ENCODE measurements around the gene NUP205.
A peak's percentile ranks its signal among the peaks of the same experiment; 100 is the strongest.

NUP205 gene

DNA sequence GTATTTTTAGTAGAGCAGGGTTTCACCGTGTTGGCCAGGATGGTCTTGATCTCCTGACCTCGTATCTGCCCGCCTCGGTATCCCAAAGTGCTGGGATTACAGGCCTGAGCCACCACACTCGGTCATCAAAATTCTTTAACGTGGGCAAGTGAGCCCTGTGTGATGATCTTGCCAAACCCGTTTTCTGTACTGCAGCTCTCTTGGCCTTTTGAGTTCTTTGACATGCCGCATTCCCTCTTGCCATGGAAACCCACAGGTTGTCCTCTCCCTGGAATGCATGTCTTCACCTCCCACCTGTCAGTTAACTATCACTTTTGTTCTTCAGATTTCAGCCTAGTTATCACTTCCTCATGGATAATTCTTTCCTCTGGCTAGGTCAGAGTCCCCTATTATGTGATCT is 5.0 kb downstream of the NUP205 start:
- peak overlapping the region in 1 of 2 donors; percentile 35 for H3K27ac Mint-ChIP-seq
- H3K4me1 Mint-ChIP-seq (ENCODE audit: low read depth in 2 of 2), result peaks cover 8 to 30% of the 10 kb centered on the region in 2 donors
- ATAC-seq (replicated peaks) (no peak), DNase-seq (no peak)
- H3K36me3 Mint-ChIP-seq (ENCODE audit: insufficient read depth), result peaks cover 20% of the 10 kb centered on the region
- H3K4me3 Mint-ChIP-seq, result no peak overlapping the region
- no peaks in the 10 kb centered on the region for H3K9me3 Mint-ChIP-seq
- no peaks in the 10 kb centered on the region for H3K27me3 Mint-ChIP-seq

DNA sequence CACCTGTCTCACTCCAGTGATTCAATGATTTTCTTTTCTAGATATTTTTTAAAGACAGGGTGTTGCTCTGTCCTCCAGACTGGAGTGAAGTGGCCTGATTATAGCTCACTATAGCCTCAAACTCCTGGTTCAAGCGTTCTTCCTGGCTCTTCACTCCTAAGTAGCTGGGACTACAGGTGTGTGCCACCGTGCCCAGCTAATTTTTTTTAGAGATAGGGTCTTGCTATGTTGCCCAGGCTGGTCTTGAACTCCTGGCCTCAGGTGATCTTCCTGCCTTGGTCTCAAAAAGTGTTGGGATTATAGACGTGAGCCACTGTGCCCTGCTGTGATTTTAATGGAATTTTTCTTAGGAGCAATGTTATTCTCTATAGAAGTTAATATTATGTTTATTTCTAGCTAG is 14.1 kb downstream of the NUP205 start:
- ATAC-seq (replicated peaks), result no peak
- Mint-ChIP-seq H3K27ac (no peak overlapping the region), H3K4me3 (no peak overlapping the region)

DNA sequence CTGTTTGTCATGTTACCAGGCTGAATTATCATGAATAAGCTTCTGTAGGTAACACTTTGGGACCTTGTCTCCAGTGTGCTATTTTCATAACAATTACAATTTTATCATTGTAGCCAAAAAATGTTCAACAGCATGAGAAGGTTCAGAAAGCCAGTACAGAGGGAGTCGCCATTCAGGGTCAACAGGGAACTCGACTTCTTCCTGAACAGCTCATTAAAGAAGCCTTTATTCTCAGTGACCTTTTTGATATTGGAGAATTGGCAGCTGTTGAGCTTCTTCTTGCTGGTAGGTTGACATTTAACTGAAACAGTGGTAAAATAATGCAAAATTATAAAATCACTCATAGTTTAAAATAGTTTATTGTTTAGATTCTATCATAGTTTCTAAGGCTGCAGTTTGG is 15.8 kb downstream of the NUP205 start:
- DNase-seq (no peak), ATAC-seq (replicated peaks) (no peak)
- no peaks in the 10 kb centered on the region for H3K27me3 Mint-ChIP-seq
- peaks cover 5 to 11% of the 10 kb centered on the region in 2 donors for H3K4me1 Mint-ChIP-seq (ENCODE audit: low read depth in 2 of 2)
- no peak overlapping the region for H3K27ac Mint-ChIP-seq
- H3K9me3 Mint-ChIP-seq, result no peaks in the 10 kb centered on the region
- H3K4me3 Mint-ChIP-seq, result no peak overlapping the region
- peaks cover 75% of the 10 kb centered on the region for H3K36me3 Mint-ChIP-seq (ENCODE audit: insufficient read depth)

More for the DNA sequence above, 14.1 kb downstream of the NUP205 start:
- H3K36me3 Mint-ChIP-seq (ENCODE audit: insufficient read depth), result peaks cover 62% of the 10 kb centered on the region
- no peaks in the 10 kb centered on the region for H3K9me3 Mint-ChIP-seq
- H3K27me3 Mint-ChIP-seq, result no peaks in the 10 kb centered on the region
- peaks cover 5 to 11% of the 10 kb centered on the region in 2 donors for H3K4me1 Mint-ChIP-seq (ENCODE audit: low read depth in 2 of 2)
- no peak for DNase-seq

DNA sequence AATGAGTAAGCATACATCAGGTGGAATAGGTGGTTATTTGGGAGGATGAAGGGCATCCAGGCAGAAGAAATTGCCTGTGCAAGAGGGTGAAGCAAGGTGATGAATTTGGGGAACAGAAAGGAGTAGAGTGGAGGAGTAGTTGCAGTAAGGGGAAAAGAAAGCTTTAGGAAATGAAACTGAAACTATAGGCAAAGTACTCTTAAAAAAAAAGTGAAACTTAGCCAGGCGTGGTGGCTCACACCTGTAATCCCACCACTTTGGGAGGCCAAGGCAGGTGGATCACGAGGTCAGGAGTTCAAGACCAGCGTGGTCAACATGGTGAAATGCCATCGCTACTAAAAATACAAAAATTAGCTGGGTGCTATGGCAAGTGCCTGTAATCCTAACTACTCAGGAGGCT is 17.6 kb downstream of the NUP205 start:
- H3K27ac Mint-ChIP-seq, result peak overlapping the region in 1 of 2 donors; percentile 16
- no peak for DNase-seq
- H3K4me3 Mint-ChIP-seq, result no peak overlapping the region
- H3K9me3 Mint-ChIP-seq, result no peaks in the 10 kb centered on the region
- H3K4me1 Mint-ChIP-seq (ENCODE audit: low read depth in 2 of 2), result peaks cover 3 to 4% of the 10 kb centered on the region in 2 donors
- no peaks in the 10 kb centered on the region for H3K27me3 Mint-ChIP-seq
- ATAC-seq (replicated peaks), result no peak
- peaks cover 92% of the 10 kb centered on the region for H3K36me3 Mint-ChIP-seq (ENCODE audit: insufficient read depth)

DNA sequence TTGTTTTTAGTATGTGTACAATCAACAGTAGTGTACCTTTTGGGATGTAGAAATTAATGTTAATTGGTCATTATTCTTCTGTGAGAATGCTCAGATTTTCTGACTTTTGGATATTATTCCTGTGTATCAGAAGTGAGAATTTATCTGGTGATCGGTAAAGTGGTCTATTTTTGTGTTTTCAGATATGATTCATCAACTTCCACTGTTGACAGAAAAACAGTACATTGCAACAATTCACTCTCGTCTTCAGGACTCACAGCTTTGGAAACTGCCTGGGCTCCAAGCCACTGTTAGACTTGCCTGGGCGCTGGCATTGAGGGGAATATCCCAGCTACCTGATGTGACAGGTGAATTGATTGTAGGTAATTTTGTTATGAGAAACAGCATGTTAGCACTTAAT is 20.9 kb downstream of the NUP205 start:
- peaks cover 3 to 4% of the 10 kb centered on the region in 2 donors for H3K4me1 Mint-ChIP-seq (ENCODE audit: low read depth in 2 of 2)
- H3K27me3 Mint-ChIP-seq, result no peaks in the 10 kb centered on the region
- no peak overlapping the region for H3K27ac Mint-ChIP-seq
- no peak overlapping the region for H3K4me3 Mint-ChIP-seq
- no peaks in the 10 kb centered on the region for H3K9me3 Mint-ChIP-seq
- ATAC-seq (replicated peaks), result no peak
- DNase-seq, result no peak
- H3K36me3 Mint-ChIP-seq (ENCODE audit: insufficient read depth), result peaks cover 91% of the 10 kb centered on the region

DNA sequence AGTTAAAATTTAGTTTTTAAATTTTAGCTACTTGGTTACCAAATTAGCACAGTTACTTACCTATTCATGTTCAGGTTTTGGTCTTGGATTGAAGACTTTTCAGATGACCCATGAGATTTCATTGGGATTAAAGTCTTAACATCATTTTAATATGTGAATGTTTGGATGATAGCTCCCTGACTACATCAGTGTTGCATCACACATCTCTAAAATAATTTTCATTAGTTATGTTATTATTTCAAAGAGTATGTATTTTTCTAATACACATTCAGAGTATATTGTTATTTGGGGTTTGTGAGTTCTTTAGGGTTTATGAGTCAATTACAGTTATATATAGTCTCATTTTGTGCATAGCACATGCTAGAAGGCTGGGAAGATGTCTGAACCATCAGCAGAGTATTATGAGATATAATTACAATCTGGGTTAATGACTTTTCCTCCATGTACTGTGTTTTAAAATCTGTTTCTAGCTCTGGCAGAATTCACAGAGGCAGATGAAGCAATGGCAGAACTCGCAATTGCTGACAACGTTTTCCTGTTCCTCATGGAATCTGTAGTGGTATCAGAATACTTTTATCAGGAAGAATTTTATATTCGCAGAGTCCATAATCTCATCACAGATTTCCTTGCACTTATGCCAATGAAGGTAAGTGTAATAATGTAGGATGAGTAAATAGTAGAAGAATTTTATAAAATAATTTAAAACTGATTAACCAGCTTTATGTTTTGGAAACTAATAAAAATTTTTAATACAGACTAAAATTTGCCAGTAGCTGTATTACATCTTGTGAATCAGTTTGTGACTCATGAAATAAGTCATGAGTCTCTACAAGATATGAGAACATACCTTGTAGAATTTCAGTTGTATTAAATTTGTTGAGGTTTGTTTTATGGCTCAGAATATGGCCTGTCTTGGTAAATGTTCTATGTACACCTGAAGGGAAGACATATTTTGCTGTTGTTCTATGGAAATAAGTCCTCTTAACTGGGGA is 26.9 kb downstream of the NUP205 start:
- H3K36me3 Mint-ChIP-seq (ENCODE audit: insufficient read depth), result peaks cover 69% of the 10 kb centered on the region
- no peaks in the 10 kb centered on the region for H3K4me1 Mint-ChIP-seq (ENCODE audit: low read depth in 2 of 2)
- no peak for DNase-seq
- no peak overlapping the region for H3K27ac Mint-ChIP-seq
- no peak overlapping the region for H3K4me3 Mint-ChIP-seq
- no peaks in the 10 kb centered on the region for H3K9me3 Mint-ChIP-seq
- ATAC-seq (replicated peaks), result no peak
- H3K27me3 Mint-ChIP-seq, result no peaks in the 10 kb centered on the region

DNA sequence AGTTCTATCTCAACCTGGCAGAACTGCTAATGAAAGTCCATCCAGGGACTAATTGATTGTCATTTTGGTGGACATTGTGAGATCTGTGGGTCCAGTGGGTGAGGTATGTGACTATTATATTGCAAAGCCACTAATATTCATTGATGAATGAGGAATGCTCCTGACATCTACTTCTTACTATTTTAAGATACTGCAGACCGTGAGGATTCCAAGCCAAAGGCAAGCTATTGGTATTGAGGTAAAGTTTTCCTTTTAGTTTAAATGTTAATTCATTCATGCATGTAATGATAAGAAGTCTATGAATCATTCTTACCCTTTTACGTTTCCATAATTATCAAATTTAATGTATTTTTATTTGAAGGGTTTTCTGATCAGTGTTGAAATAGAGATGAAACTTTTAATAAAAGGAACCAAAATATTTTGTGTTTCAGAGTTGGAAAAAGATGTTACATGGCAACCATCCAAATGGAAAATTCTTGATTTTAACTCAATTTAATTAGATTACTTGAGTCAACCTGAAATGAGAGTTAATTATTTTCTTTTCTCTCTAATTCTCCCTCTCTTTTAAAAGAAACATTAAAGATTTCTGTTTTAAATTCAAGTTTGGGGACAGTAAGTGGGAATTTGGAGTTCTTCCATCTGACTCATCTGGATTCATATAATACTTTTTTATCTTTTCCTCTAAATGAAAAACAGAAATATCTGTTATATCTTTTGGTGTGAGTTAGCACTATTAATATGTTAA is 39.6 kb downstream of the NUP205 start:
- H3K27ac Mint-ChIP-seq, result peak overlapping the region in 1 of 2 donors; percentile 32
- no peaks in the 10 kb centered on the region for H3K27me3 Mint-ChIP-seq
- H3K36me3 Mint-ChIP-seq (ENCODE audit: insufficient read depth), result peaks cover 82% of the 10 kb centered on the region
- ATAC-seq (replicated peaks), result no peak
- DNase-seq, result no peak
- no peak overlapping the region for H3K4me3 Mint-ChIP-seq
- H3K9me3 Mint-ChIP-seq, result no peaks in the 10 kb centered on the region
- no peaks in the 10 kb centered on the region for H3K4me1 Mint-ChIP-seq (ENCODE audit: low read depth in 2 of 2)

DNA sequence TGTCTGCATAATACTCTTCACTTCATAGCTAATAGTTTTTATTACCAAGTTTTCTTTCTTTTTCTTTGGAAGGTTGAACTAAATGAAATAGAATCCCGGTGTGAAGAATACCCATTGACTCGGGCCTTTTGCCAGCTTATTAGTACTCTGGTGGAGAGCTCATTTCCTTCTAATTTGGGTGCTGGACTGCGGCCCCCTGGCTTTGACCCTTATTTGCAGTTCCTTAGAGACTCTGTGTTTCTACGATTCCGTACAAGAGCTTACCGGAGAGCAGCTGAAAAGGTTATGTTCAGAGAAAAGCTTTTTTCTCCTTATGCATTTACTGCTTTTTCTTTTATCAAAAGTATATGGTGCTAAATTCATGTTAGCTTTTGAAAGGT is 40.2 kb downstream of the NUP205 start:
- no peak for ATAC-seq (replicated peaks)
- no peaks in the 10 kb centered on the region for H3K27me3 Mint-ChIP-seq
- DNase-seq, result no peak
- no peak overlapping the region for H3K4me3 Mint-ChIP-seq
- H3K4me1 Mint-ChIP-seq (ENCODE audit: low read depth in 2 of 2), result no peaks in the 10 kb centered on the region
- peaks cover 80% of the 10 kb centered on the region for H3K36me3 Mint-ChIP-seq (ENCODE audit: insufficient read depth)
- no peaks in the 10 kb centered on the region for H3K9me3 Mint-ChIP-seq
- peak overlapping the region in 1 of 2 donors; percentile 32 for H3K27ac Mint-ChIP-seq

DNA sequence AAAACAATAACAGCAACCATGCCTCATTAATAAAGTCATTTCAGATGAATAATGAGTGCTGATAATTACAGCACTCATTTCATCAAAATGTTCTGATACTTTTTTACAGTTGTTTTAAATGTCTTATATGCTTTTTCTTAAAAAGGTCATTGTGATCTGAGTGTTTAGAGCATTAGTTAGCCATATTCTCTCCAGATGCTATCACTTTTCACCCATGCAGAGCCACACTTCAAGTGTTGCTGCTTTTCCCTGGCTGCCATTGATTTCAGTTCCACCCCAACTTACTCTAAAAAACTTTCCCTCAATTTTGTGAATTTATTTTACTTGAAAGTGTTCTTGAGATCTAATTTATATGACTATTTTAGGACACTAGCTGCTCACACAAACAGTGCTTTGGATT is 41.8 kb downstream of the NUP205 start:
- no peak overlapping the region for H3K4me3 Mint-ChIP-seq
- DNase-seq, result no peak
- ATAC-seq (replicated peaks), result no peak
- H3K4me1 Mint-ChIP-seq (ENCODE audit: low read depth in 2 of 2), result no peaks in the 10 kb centered on the region
- H3K27ac Mint-ChIP-seq, result no peak overlapping the region
- H3K9me3 Mint-ChIP-seq, result no peaks in the 10 kb centered on the region
- H3K27me3 Mint-ChIP-seq, result no peaks in the 10 kb centered on the region
- H3K36me3 Mint-ChIP-seq (ENCODE audit: insufficient read depth), result peaks cover 86% of the 10 kb centered on the region

DNA sequence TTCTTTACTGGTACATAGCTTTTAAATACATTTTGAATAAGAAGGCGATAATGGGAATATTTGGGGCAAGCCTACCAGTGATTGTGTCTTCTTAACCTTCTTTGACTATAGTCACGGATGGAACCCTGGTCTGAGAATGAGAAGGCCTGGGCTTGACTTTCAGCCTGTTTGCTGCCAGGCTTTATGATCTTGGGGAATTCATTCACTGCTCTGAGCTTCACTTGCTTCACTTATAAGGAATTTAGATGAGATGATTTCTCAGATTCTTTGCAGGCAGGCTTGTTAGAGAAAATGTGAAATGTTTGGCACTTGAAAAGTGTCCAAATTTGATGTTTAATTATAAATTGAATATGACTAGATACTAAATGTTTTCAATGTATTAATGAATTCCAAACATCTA is 42.5 kb downstream of the NUP205 start:
- DNase-seq (no peak), ATAC-seq (replicated peaks) (no peak)
- H3K4me3 Mint-ChIP-seq, result no peak overlapping the region
- no peaks in the 10 kb centered on the region for H3K4me1 Mint-ChIP-seq (ENCODE audit: low read depth in 2 of 2)
- H3K27me3 Mint-ChIP-seq, result no peaks in the 10 kb centered on the region
- no peaks in the 10 kb centered on the region for H3K9me3 Mint-ChIP-seq
- H3K36me3 Mint-ChIP-seq (ENCODE audit: insufficient read depth), result peaks cover 84% of the 10 kb centered on the region
- H3K27ac Mint-ChIP-seq, result no peak overlapping the region

DNA sequence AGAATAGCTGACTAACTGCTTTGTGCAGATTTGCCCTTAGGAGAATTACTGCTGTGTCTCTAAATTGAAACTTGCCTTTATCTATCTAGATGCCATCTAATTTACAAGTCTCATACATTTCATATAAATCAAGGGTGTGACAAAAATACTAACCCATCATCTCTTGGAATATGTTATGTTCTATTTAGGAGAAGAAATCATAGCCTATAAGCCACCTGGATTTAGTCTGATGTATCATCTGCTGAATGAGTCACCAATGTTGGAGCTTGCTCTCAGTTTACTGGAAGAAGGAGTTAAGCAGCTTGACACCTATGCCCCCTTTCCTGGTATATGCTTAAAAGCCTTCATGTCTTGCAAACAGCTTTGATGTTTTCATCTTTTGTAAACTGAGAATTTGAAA is 43.5 kb downstream of the NUP205 start:
- no peaks in the 10 kb centered on the region for H3K9me3 Mint-ChIP-seq
- ATAC-seq (replicated peaks) (no peak), DNase-seq (no peak)
- H3K27ac Mint-ChIP-seq, result no peak overlapping the region
- H3K4me1 Mint-ChIP-seq (ENCODE audit: low read depth in 2 of 2), result no peaks in the 10 kb centered on the region
- H3K27me3 Mint-ChIP-seq, result no peaks in the 10 kb centered on the region
- H3K4me3 Mint-ChIP-seq, result no peak overlapping the region
- H3K36me3 Mint-ChIP-seq (ENCODE audit: insufficient read depth), result peaks cover 83% of the 10 kb centered on the region

DNA sequence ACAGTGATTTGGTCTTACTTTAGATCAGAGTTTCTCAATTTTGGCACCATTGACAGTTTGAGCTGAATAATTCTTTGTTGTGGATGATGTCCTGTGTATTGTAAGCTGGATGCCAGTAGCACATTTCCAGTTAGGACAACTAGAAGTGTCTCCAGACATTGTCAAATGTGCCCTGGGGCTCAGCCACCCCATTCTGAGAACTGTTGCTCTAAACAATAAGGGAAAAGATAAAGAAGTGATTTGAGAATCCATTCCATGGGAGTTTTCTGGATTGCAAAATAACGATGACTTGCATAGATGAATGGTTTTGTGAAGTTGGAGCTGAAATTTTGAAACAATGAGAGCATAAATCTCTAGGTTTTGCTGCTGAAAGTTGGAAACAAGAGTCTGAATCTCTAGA is 44.6 kb downstream of the NUP205 start:
- Mint-ChIP-seq H3K9me3 (no peaks in the 10 kb centered on the region), H3K4me1 (ENCODE audit: low read depth in 2 of 2) (no peaks in the 10 kb centered on the region), H3K36me3 (ENCODE audit: insufficient read depth) (peaks cover 83% of the 10 kb centered on the region), H3K27ac (no peak overlapping the region), H3K27me3 (no peaks in the 10 kb centered on the region), H3K4me3 (no peak overlapping the region)
- DNase-seq, result no peak
- no peak for ATAC-seq (replicated peaks)

DNA sequence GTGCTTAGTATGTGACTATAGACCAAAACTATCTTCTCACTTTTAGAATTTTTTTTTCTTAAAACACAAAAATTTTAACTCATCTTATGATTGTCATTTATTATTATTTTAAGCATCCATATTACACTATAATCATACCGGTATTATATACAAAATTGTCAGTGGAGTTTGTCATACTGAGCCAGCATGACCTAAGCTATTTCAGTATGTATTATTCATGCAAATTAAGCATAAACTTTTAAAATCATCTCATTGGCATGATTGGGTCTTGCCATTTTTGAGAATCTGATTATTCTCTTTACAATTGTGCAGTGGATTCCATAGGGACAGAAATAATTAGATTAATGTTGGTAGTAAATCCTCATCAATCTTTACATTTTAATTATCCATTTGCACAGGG is 58.4 kb downstream of the NUP205 start:
- Mint-ChIP-seq H3K27ac (no peak overlapping the region), H3K36me3 (ENCODE audit: insufficient read depth) (peaks cover 78% of the 10 kb centered on the region), H3K4me1 (ENCODE audit: low read depth in 2 of 2) (peaks cover 0 to 4% of the 10 kb centered on the region in 2 donors), H3K9me3 (no peaks in the 10 kb centered on the region), H3K4me3 (no peak overlapping the region), H3K27me3 (no peaks in the 10 kb centered on the region)
- no peak for DNase-seq
- no peak for ATAC-seq (replicated peaks)

DNA sequence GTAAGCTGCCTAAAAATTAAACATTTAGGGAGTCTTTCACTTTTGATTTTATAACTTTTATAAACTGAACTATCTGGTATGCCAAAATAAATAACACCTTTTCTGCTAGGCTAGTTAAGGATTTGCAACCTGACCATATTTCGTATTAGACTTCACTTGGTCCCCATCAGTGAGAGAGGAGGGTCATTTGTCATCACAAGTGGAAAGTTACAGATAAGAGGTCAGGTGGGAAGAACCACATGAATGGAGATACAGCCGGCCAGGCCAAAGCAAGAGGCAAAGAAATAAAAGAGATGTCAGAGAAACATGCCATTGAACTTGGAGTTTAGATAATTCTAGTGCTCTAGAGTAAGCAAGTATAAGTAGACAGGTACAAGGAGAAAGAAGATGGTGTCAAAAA is 60.1 kb downstream of the NUP205 start:
- ATAC-seq (replicated peaks), result no peak
- no peak overlapping the region for H3K27ac Mint-ChIP-seq
- no peak overlapping the region for H3K4me3 Mint-ChIP-seq
- H3K4me1 Mint-ChIP-seq (ENCODE audit: low read depth in 2 of 2), result no peaks in the 10 kb centered on the region
- H3K27me3 Mint-ChIP-seq, result no peaks in the 10 kb centered on the region
- no peak for DNase-seq
- no peaks in the 10 kb centered on the region for H3K9me3 Mint-ChIP-seq
- peaks cover 70% of the 10 kb centered on the region for H3K36me3 Mint-ChIP-seq (ENCODE audit: insufficient read depth)
